Measurements from ENCODE around the gene PC.
"Not testable (repeated sequence)": the region's sequence is repeated elsewhere in the genome, so short reads cannot be mapped to it uniquely, and the experiment has no call there.

PC gene

GRCh38 chr11:66842896-66843775 is 115.0 kb downstream of the PC start, which contains the start of gene RCE1:
Gene RCE1 (plus strand): TSS chr11:66843441. CDS start chr11:66843456, 15 bp downstream.
- peak; percentile 70 to 87 for DNase-seq (ENCODE audit: low read depth in 2 of 2)

- DNase-seq (ENCODE audit: low read depth in 2 of 2), result no peak
Observed at GRCh38 chr11:66842501-66842895, 115.7 kb downstream of the PC start.

- no peak for DNase-seq (ENCODE audit: low read depth in 2 of 2)
Observed at GRCh38 chr11:66841861-66842260, 116.3 kb downstream of the PC start.

GRCh38 chr11:66840317-66841091 is 117.7 kb downstream of the PC start:
- no peak for DNase-seq (ENCODE audit: low read depth in 2 of 2)

- no peak for DNase-seq (ENCODE audit: low read depth in 2 of 2)
Observed at GRCh38 chr11:66835768-66836405, 122.3 kb downstream of the PC start.

- DNase-seq (ENCODE audit: low read depth in 2 of 2), result no peak
Observed at GRCh38 chr11:66834943-66835342, 123.2 kb downstream of the PC start.

- DNase-seq (ENCODE audit: low read depth in 2 of 2), result no peak
Observed at GRCh38 chr11:66834539-66834845, 123.7 kb downstream of the PC start.

GRCh38 chr11:66824573-66824972 is 133.6 kb downstream of the PC start:
- DNase-seq (ENCODE audit: low read depth in 2 of 2), result not testable (repeated sequence)

GRCh38 chr11:66823700-66824099 is 134.5 kb downstream of the PC start:
- no peak for DNase-seq (ENCODE audit: low read depth in 2 of 2)

GRCh38 chr11:66820901-66821300 is 137.3 kb downstream of the PC start:
- no peak for DNase-seq (ENCODE audit: low read depth in 2 of 2)

GRCh38 chr11:66820381-66820780 is 137.8 kb downstream of the PC start:
- DNase-seq (ENCODE audit: low read depth in 2 of 2), result no peak

- no peak for DNase-seq (ENCODE audit: low read depth in 2 of 2)
Observed at GRCh38 chr11:66818231-66818955, 139.8 kb downstream of the PC start.

- DNase-seq (ENCODE audit: low read depth in 2 of 2), result no peak
Observed at GRCh38 chr11:66815646-66816045, 142.5 kb downstream of the PC start.

- no peak for DNase-seq (ENCODE audit: low read depth in 2 of 2)
Observed at GRCh38 chr11:66814678-66815077, 143.5 kb downstream of the PC start.

GRCh38 chr11:66810576-66811185 is 147.5 kb downstream of the PC start:
- DNase-seq (ENCODE audit: low read depth in 2 of 2), result no peak

GRCh38 chr11:66809592-66809991 is 148.6 kb downstream of the PC start:
- DNase-seq (ENCODE audit: low read depth in 2 of 2), result no peak

GRCh38 chr11:66800720-66801428 is 157.3 kb downstream of the PC start:
- DNase-seq (ENCODE audit: low read depth in 2 of 2), result no peak

GRCh38 chr11:66799815-66800214 is 158.4 kb downstream of the PC start:
- DNase-seq (ENCODE audit: low read depth in 2 of 2), result not testable (repeated sequence)

Measured in stimulated activated CD8-positive, alpha-beta memory T cell treated with anti-CD3 and anti-CD28 coated beads, Interleukin-7, amount 100 ng/mL, for 4 hours (primary cell).